Measurements from ENCODE around the gene SMARCAL1. TPM values are rescaled to one million over a fixed set of nuclear protein-coding genes. Genes with fewer than 3 reads are reported as not detected.

Gene SMARCAL1
- total and polyA plus RNA-seq, 9 of the 15 experiments (the other 6 are each of a cell fraction or from before 2014, with no cell fraction given): 8.2 to 27.9 (median 12.4) TPM

DNA sequence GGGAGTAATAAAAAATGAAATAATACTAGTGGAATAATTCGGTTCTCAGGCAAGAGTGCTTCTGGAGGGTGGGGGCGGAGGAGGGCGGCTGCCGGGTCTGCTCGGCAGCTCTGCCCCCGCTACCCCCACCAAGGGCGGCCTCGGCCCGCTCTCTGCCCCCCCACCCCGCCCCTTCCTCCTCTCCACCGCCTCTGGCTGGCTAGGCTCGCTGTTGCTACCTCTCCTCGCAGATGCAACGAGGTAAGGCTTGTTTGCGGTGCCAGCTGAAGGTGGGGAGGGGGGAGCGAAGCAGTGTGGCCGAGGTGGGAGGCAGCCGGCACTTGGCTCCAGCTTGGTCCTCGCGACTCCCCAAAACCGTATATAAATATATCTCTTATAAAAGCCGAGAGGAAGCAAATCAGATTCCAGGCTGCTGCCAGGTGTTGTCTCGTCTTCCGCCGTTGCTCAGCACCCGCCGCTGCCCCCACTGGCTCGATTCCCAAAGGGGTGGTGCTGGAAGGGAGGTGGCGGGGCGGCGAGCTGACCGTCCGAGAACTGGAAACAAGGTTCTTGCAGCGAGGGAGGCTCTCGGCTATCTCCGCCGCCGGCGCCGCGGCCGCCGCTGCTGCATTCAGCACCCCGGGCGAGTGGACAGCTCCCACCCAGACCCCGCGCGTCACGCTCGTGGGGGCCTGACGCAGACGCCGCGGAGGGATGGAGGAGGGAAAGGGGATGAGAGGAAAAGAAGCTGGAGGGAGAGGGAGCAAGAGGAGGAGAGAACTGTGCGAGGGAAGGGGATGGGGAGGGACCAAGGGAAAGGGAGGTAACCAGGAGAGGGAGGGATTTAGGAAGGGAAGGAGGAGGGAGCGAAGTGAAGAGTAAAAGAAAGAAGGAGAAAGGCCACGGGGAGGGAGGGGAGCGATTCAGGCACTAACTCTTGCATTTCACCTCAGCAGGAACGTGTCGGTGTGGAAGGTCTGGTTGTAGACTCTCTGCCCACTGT, 40.3 kb upstream of the SMARCAL1 start, which contains the start of gene MARCHF4 (continued):
- no peak for TF ChIP-seq XRCC5 (IDR thresholded peaks at IDR 0.05; ENCODE audit: low read depth, low read length)
- no peak for TF ChIP-seq ZNF436 (CRISPR knock-in tag; IDR thresholded peaks at IDR 0.05)
- no peak for TF ChIP-seq HMG20B (CRISPR knock-in tag; IDR thresholded peaks at IDR 0.05)
- TF ChIP-seq SAP30 (IDR thresholded peaks at IDR 0.05; ENCODE audit: borderline replicate concordance, insufficient read depth, low read depth, low read length, poor library complexity, severe bottlenecking): no peak
- TF ChIP-seq, protein P1, sequence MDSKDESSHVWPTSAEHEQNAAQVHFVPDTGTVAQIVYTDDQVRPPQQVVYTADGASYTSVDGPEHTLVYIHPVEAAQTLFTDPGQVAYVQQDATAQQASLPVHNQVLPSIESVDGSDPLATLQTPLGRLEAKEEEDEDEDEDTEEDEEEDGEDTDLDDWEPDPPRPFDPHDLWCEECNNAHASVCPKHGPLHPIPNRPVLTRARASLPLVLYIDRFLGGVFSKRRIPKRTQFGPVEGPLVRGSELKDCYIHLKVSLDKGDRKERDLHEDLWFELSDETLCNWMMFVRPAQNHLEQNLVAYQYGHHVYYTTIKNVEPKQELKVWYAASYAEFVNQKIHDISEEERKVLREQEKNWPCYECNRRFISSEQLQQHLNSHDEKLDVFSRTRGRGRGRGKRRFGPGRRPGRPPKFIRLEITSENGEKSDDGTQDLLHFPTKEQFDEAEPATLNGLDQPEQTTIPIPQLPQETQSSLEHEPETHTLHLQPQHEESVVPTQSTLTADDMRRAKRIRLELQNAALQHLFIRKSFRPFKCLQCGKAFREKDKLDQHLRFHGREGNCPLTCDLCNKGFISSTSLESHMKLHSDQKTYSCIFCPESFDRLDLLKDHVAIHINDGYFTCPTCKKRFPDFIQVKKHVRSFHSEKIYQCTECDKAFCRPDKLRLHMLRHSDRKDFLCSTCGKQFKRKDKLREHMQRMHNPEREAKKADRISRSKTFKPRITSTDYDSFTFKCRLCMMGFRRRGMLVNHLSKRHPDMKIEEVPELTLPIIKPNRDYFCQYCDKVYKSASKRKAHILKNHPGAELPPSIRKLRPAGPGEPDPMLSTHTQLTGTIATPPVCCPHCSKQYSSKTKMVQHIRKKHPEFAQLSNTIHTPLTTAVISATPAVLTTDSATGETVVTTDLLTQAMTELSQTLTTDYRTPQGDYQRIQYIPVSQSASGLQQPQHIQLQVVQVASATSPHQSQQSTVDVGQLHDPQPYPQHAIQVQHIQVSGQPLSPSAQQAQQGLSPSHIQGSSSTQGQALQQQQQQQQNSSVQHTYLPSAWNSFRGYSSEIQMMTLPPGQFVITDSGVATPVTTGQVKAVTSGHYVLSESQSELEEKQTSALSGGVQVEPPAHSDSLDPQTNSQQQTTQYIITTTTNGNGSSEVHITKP (IDR thresholded peaks at IDR 0.05; ENCODE audit: partially characterized antibody): no peak
- no peak for TF ChIP-seq FOXA1 (IDR thresholded peaks at IDR 0.05; ENCODE audit: borderline replicate concordance)
- TF ChIP-seq FOXJ3 (CRISPR knock-in tag; IDR thresholded peaks at IDR 0.05): no peak
- TF ChIP-seq HIVEP1 (CRISPR knock-in tag; IDR thresholded peaks at IDR 0.05): no peak
- TF ChIP-seq, protein P2, sequence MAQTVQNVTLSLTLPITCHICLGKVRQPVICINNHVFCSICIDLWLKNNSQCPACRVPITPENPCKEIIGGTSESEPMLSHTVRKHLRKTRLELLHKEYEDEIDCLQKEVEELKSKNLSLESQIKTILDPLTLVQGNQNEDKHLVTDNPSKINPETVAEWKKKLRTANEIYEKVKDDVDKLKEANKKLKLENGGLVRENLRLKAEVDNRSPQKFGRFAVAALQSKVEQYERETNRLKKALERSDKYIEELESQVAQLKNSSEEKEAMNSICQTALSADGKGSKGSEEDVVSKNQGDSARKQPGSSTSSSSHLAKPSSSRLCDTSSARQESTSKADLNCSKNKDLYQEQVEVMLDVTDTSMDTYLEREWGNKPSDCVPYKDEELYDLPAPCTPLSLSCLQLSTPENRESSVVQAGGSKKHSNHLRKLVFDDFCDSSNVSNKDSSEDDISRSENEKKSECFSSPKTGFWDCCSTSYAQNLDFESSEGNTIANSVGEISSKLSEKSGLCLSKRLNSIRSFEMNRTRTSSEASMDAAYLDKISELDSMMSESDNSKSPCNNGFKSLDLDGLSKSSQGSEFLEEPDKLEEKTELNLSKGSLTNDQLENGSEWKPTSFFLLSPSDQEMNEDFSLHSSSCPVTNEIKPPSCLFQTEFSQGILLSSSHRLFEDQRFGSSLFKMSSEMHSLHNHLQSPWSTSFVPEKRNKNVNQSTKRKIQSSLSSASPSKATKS (CRISPR knock-in tag; IDR thresholded peaks at IDR 0.05): no peak
- no peak for TF ChIP-seq NFE2L1 (tag; IDR thresholded peaks at IDR 0.05; ENCODE audit: borderline replicate concordance, low read depth)
- no peak for TF ChIP-seq HCFC1 (IDR thresholded peaks at IDR 0.05; ENCODE audit: low read depth, low read length)
- TF ChIP-seq, protein P3, sequence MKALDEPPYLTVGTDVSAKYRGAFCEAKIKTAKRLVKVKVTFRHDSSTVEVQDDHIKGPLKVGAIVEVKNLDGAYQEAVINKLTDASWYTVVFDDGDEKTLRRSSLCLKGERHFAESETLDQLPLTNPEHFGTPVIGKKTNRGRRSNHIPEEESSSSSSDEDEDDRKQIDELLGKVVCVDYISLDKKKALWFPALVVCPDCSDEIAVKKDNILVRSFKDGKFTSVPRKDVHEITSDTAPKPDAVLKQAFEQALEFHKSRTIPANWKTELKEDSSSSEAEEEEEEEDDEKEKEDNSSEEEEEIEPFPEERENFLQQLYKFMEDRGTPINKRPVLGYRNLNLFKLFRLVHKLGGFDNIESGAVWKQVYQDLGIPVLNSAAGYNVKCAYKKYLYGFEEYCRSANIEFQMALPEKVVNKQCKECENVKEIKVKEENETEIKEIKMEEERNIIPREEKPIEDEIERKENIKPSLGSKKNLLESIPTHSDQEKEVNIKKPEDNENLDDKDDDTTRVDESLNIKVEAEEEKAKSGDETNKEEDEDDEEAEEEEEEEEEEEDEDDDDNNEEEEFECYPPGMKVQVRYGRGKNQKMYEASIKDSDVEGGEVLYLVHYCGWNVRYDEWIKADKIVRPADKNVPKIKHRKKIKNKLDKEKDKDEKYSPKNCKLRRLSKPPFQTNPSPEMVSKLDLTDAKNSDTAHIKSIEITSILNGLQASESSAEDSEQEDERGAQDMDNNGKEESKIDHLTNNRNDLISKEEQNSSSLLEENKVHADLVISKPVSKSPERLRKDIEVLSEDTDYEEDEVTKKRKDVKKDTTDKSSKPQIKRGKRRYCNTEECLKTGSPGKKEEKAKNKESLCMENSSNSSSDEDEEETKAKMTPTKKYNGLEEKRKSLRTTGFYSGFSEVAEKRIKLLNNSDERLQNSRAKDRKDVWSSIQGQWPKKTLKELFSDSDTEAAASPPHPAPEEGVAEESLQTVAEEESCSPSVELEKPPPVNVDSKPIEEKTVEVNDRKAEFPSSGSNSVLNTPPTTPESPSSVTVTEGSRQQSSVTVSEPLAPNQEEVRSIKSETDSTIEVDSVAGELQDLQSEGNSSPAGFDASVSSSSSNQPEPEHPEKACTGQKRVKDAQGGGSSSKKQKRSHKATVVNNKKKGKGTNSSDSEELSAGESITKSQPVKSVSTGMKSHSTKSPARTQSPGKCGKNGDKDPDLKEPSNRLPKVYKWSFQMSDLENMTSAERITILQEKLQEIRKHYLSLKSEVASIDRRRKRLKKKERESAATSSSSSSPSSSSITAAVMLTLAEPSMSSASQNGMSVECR (CRISPR knock-in tag; IDR thresholded peaks at IDR 0.05): peak; percentile 73; the same call in 1 of the 2 replicates
- peak; percentile 55 for TF ChIP-seq SMARCA4 (IDR thresholded peaks at IDR 0.05)
- TF ChIP-seq NR3C1 (CRISPR knock-in tag; IDR thresholded peaks at IDR 0.05): peak; percentile 92
- no peak for TF ChIP-seq MYNN (IDR thresholded peaks at IDR 0.05)
- TF ChIP-seq MYNN (CRISPR knock-in tag; IDR thresholded peaks at IDR 0.05): no peak
- peak; percentile 87; the same call in 1 of the 2 replicates for TF ChIP-seq ZNF224 (CRISPR knock-in tag; IDR thresholded peaks at IDR 0.05)
- no peak for TF ChIP-seq HMG20A (CRISPR knock-in tag; conservative IDR thresholded peaks at IDR 0.05)

Measured in K562 (cell line).